Myocyte (in vitro differentiated cells): ENCODE measurements around the gene ZNF684. TPM values are rescaled to one million over a fixed set of nuclear protein-coding genes. Genes with fewer than 3 reads are reported as not detected.
"Not testable (repeated sequence)": the region's sequence is repeated elsewhere in the genome, so short reads cannot be mapped to it uniquely, and the experiment has no call there.

Source experiments
- DNase-seq: peaks from one replicate; pipeline ENCODE4 v3.0.0-alpha.2; 2012; ENCODE audit warnings: low read depth
- polyA plus RNA-seq: library from polyadenylated mRNA; unstranded; fragments of >200 nt; gene quantifications from one replicate; pipeline ENCODE4 v1.2.1, GENCODE V29; 2012; ENCODE audit warnings: missing spikeins
- total RNA-seq: library from RNA; depleted of rRNA; stranded (reverse); fragments of >200 nt; gene quantifications from 2 replicates; pipeline ENCODE4 v1.2.3, GENCODE V29; 2014

ZNF684 gene
- total RNA-seq = 4.2 and 7.3 TPM in 2 replicates
- polyA plus RNA-seq = 3.4 TPM

GRCh38 chr1:40531381-40532061, at the start of gene ZNF684:
TSS of gene ZNF684 (plus strand) at chr1:40531637. CDS start at chr1:40533167, 1,530 bp downstream.
- DNase-seq = peak; percentile 95

GRCh38 chr1:40495315-40495903, 36.0 kb upstream of the ZNF684 start:
- no peak for DNase-seq

GRCh38 chr1:40502651-40503050, 28.8 kb upstream of the ZNF684 start:
- DNase-seq = not testable (repeated sequence)

GRCh38 chr1:40507973-40508372, 23.5 kb upstream of the ZNF684 start:
- no peak for DNase-seq

GRCh38 chr1:40508375-40509341, 22.8 kb upstream of the ZNF684 start, which contains the start of gene EXO5:
TSS of gene EXO5 (plus strand) at chr1:40508767. CDS start at chr1:40514545, 5,778 bp downstream.
- DNase-seq = peak; percentile 84

GRCh38 chr1:40519517-40519916, 11.9 kb upstream of the ZNF684 start:
- no peak for DNase-seq

- no peak for DNase-seq
Measured at GRCh38 chr1:40530735-40531380, 579 bp upstream of the ZNF684 start.

GRCh38 chr1:40532062-40532389, 589 bp downstream of the ZNF684 start:
- no peak for DNase-seq

GRCh38 chr1:40532844-40533424, 1.5 kb downstream of the ZNF684 start:
- DNase-seq = peak; percentile 60

GRCh38 chr1:40534589-40534988, 3.2 kb downstream of the ZNF684 start:
- DNase-seq = no peak

- no peak for DNase-seq
Measured at GRCh38 chr1:40535732-40536131, 4.3 kb downstream of the ZNF684 start.

GRCh38 chr1:40539338-40539737, 7.9 kb downstream of the ZNF684 start:
- no peak for DNase-seq

GRCh38 chr1:40546957-40547356, 15.5 kb downstream of the ZNF684 start:
- DNase-seq = no peak

- no peak for DNase-seq
Measured at GRCh38 chr1:40553017-40553416, 21.6 kb downstream of the ZNF684 start.

GRCh38 chr1:40554807-40555206, 23.4 kb downstream of the ZNF684 start:
- DNase-seq = not testable (repeated sequence)

- no peak for DNase-seq
Measured at GRCh38 chr1:40556121-40556520, 24.7 kb downstream of the ZNF684 start.

GRCh38 chr1:40558241-40558640, 26.8 kb downstream of the ZNF684 start:
- not testable (repeated sequence) for DNase-seq

- no peak for DNase-seq
Measured at GRCh38 chr1:40562185-40562584, 30.7 kb downstream of the ZNF684 start.

- DNase-seq = no peak
Measured at GRCh38 chr1:40563266-40563665, 31.8 kb downstream of the ZNF684 start.

- DNase-seq = no peak
Measured at GRCh38 chr1:40564506-40564905, 33.1 kb downstream of the ZNF684 start.

- no peak for DNase-seq
Measured at GRCh38 chr1:40564913-40565312, 33.5 kb downstream of the ZNF684 start.
